PC-9 (cell line): ENCODE data around the gene SHANK3. TPM values are rescaled to one million over a fixed set of nuclear protein-coding genes. Genes with fewer than 3 reads are reported as not detected.

Experiments
- BruUV-seq: library from RNA; stranded (reverse); fragments of 400-500 nt; replicated peaks from 2 replicates; lab custom pipeline; 2021; lab: Mats Ljungman, UMichigan
- CTCF ChIA-PET: fragments of 300-600 bp; sonication (Branson Sonifier 250); formaldehyde crosslinking; loops from one replicate; lab custom pipeline; 2022; ENCODE audit warnings: antibody characterized with exemption; lab: Charles Lee
- POLR2A ChIA-PET: fragments of 300-600 bp; sonication (Branson Sonifier 250); formaldehyde crosslinking; loops from one replicate; lab custom pipeline; 2022; ENCODE audit warnings: antibody characterized with exemption; ENCODE audit not compliant: unreplicated experiment; lab: Charles Lee
- DNase-seq, 2 experiments: peaks; one replicate each; pipeline versions ENCODE4 v3.0.0 to v3.0.0-alpha.2; 2015 to 2022; ENCODE audit warnings: mixed read lengths in 1 of 2
- H2AFZ ChIP-seq: fragments of 200-600 bp; sonication (generic); 2 replicates; pipeline ENCODE4 v1.8.1; 2017; ENCODE audit warnings: antibody characterized with exemption
- H3F3A ChIP-seq: fragments of 200-600 bp; sonication (generic); 2 replicates; pipeline ENCODE4 v1.8.1; 2017; ENCODE audit warnings: antibody characterized with exemption, mild to moderate bottlenecking, low read depth; ENCODE audit not compliant: insufficient read depth
- H3K27ac ChIP-seq: fragments of 200-600 bp; sonication (generic); 2 replicates; pipeline ENCODE4 v1.6.1; 2016; ENCODE audit warnings: mixed run types
- H3K27me3 ChIP-seq: fragments of 200-600 bp; sonication (generic); 2 replicates; pipeline ENCODE4 v1.6.1; 2016; ENCODE audit warnings: low read depth, mixed run types; ENCODE audit not compliant: insufficient read depth
- H3K36me3 ChIP-seq: fragments of 200-600 bp; sonication (generic); 2 replicates; pipeline ENCODE4 v1.6.1; 2016; ENCODE audit warnings: low read depth, mixed run types
- H3K4me1 ChIP-seq: fragments of 200-600 bp; sonication (generic); replicated peaks from 2 replicates; pipeline ENCODE4 v1.6.1; 2016; ENCODE audit warnings: mixed run types; ENCODE audit not compliant: insufficient read depth
- H3K4me2 ChIP-seq: fragments of 200-600 bp; sonication (generic); 2 replicates; pipeline ENCODE4 v1.6.1; 2017; ENCODE audit warnings: mixed run types
- H3K4me3 ChIP-seq: fragments of 200-600 bp; sonication (generic); 2 replicates; pipeline ENCODE4 v1.6.1; 2016; ENCODE audit warnings: mixed run types
- H3K79me2 ChIP-seq: fragments of 200-600 bp; sonication (generic); 2 replicates; pipeline ENCODE4 v1.6.1; 2017; ENCODE audit warnings: low read depth, mixed run types
- H3K9me2 ChIP-seq: fragments of 200-600 bp; sonication (generic); 2 replicates; pipeline ENCODE4 v1.8.1; 2017; ENCODE audit warnings: mild to moderate bottlenecking; ENCODE audit not compliant: insufficient read depth
- H3K9me3 ChIP-seq: fragments of 200-600 bp; sonication (generic); 2 replicates; pipeline ENCODE4 v1.8.1; 2016; ENCODE audit warnings: low read depth; ENCODE audit not compliant: insufficient read depth
- H4K20me1 ChIP-seq: fragments of 200-600 bp; sonication (generic); 2 replicates; pipeline ENCODE4 v1.8.1; 2017; ENCODE audit not compliant: insufficient read depth
- EZH2 ChIP-seq: fragments of 200-600 bp; sonication (generic); IDR thresholded peaks from 2 replicates; pipeline ENCODE4 v1.8.0; 2017; ENCODE audit warnings: antibody characterized with exemption, low read depth
- intact Hi-C: fragments of 100-400 bp; cut with micrococcal nuclease; formaldehyde crosslinking; loops from one replicate; pipeline ENCODE4 v1.10.0; 2022; ENCODE audit not compliant: unreplicated experiment
- total RNA-seq: library from RNA; stranded (reverse); gene quantifications from 2 replicates; pipeline ENCODE4 v1.2.3, GENCODE V29; 2021
- TF ChIP-seq, protein P1 (sequence below): fragments of 200-600 bp; sonication (generic); conservative IDR thresholded peaks from 2 replicates; pipeline ENCODE4 v1.6.1; 2017; ENCODE audit warnings: mixed run types, antibody characterized with exemption, mild to moderate bottlenecking, moderate library complexity

Gene SHANK3
- total RNA-seq, 1 experiment from 2014 or later = 5.8 TPM

DNA sequence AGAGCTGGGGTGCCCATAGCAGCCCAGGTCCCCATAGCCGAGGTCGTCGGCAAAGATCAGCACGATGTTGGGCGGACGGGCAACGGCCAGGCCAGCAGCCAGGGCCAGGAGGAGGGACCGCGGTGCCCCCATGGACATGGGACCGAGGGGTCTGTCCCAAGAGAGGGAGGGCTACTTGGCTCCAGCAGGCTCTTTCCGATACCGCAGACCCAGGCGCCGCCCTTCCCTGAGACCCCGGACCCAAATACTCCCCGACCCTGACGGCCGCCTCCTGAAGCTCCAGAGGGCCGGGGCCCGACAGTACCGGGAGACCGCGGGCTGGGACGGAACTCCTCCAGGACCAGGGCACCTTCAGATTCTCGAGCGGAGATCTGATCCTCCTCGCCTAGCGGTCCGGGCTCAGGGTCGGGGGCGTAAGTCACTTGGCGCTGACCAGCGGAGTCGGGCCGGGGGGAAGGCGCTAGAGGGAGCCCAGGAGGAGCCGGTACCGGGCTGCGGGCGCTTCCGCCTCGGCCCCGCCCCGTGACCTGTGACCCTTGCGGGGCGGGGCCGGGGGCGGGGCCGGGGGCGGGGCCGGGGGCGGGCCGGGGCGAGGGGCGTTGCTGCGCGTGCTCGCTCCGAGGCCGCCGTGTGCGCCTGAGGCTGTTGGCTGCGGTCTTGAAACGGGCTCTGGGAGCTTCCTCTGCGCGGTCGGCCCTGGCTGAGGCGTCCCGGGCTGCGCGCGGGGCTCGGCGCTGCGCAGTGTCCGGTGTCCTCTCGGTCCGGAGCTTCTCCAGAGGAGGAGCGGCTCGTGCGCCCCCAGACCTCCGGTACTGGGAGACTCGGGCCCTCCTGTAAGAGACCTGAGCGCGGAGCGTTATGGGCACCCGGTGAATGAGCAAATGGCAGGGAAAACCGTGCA is 44.7 kb upstream of the SHANK3 start, which contains the start of gene ARSA:
ARSA (minus strand) TSS at position 511 of the 901 bp plus-strand sequence; CDS start at position 138, 373 bp downstream.
- H3K36me3 ChIP-seq = no peaks in the 10 kb centered on the region
- H3K27ac ChIP-seq = no peak within 1 kb of the TSS
- H4K20me1 ChIP-seq = no peaks in the 10 kb centered on the region
- no peaks in the 10 kb centered on the region for H3K9me2 ChIP-seq
- ChIA-PET POLR2A (interaction anchor here (0.6 kb wide), 1 partner anchor 232 kb away, joined by 3 read pairs; no protein-coding TSS in a partner anchor), CTCF (interaction anchor here (0.5 to 0.7 kb wide), 2 partner anchors 19 to 48 kb away, joined by 3 to 4 read pairs; no protein-coding TSS in a partner anchor)
- H2AFZ ChIP-seq = peak within 1 kb of the TSS; percentile 100
- H3K4me1 ChIP-seq = peaks cover 14% of the 10 kb centered on the region
- peak within 1 kb of the TSS; percentile 99 for H3K4me3 ChIP-seq
- no peaks in the 10 kb centered on the region for H3K27me3 ChIP-seq
- TSS peak; percentile 67 for BruUV-seq
- TF ChIP-seq, protein P1, sequence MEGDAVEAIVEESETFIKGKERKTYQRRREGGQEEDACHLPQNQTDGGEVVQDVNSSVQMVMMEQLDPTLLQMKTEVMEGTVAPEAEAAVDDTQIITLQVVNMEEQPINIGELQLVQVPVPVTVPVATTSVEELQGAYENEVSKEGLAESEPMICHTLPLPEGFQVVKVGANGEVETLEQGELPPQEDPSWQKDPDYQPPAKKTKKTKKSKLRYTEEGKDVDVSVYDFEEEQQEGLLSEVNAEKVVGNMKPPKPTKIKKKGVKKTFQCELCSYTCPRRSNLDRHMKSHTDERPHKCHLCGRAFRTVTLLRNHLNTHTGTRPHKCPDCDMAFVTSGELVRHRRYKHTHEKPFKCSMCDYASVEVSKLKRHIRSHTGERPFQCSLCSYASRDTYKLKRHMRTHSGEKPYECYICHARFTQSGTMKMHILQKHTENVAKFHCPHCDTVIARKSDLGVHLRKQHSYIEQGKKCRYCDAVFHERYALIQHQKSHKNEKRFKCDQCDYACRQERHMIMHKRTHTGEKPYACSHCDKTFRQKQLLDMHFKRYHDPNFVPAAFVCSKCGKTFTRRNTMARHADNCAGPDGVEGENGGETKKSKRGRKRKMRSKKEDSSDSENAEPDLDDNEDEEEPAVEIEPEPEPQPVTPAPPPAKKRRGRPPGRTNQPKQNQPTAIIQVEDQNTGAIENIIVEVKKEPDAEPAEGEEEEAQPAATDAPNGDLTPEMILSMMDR = peak; percentile 62; the same call in 1 of the 2 replicates
- TF ChIP-seq EZH2 = no peak
- H3K9me3 ChIP-seq = no peaks in the 10 kb centered on the region
- DNase-seq = peak; percentile 76 to 82
- peaks cover 7% of the 10 kb centered on the region; the same call in 1 of the 2 replicates for H3K79me2 ChIP-seq
- intact Hi-C loops = loop anchor here (1.0 kb wide), 1 partner anchor 63 kb away; no protein-coding TSS in a partner anchor
- peak within 1 kb of the TSS; percentile 98 for H3K4me2 ChIP-seq
- peaks cover 20% of the 10 kb centered on the region; the same call in 1 of the 2 replicates for H3F3A ChIP-seq

DNA sequence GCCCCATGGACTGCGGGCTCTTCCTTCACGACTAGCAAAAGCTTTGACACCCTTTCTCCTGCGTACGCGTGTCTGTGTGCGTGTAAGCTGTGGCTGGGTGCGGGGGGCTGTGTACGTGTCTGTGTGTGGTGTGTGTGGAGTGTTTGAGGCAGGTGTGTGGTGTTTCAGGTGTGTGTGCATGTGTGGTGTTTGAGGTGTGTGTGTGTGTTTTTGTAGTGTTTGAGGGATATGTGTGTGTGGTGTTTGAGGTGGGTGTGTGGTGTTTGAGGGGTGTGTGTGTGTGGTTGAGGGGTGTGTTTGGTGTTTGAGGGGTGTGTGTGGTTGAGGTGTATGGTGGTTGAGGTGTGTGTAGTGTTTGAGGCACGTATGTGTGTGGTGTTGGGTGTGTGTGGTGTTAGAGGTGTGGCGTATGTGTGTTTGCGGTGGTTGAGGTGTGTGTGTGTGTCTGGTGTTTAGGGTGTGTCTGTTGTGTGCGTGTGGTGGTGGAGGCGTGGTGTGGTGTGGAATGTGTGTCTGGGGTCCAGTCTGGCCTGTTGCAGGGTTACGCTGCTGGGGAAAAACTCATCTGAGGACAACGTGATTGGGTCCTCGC is 44.0 kb upstream of the SHANK3 start:
- intact Hi-C loops = loop anchor here (1.0 kb wide), 1 partner anchor 63 kb away; no protein-coding TSS in a partner anchor
- Histone ChIP-seq H3K4me2 (peak overlapping the region; percentile 98), H3K4me3 (peak overlapping the region; percentile 99), H3K9me3 (no peaks in the 10 kb centered on the region), H2AFZ (peak overlapping the region; percentile 100), H3K36me3 (no peaks in the 10 kb centered on the region), H3K4me1 (peaks cover 14% of the 10 kb centered on the region), H4K20me1 (no peaks in the 10 kb centered on the region), H3K9me2 (no peaks in the 10 kb centered on the region), H3K79me2 (peaks cover 7% of the 10 kb centered on the region; the same call in 1 of the 2 replicates), H3K27ac (no peak overlapping the region), H3F3A (peaks cover 20% of the 10 kb centered on the region; the same call in 1 of the 2 replicates), H3K27me3 (no peaks in the 10 kb centered on the region)
- CTCF ChIA-PET = interaction anchor here (0.5 to 0.7 kb wide), 2 partner anchors 19 to 47 kb away, joined by 3 to 4 read pairs; no protein-coding TSS in a partner anchor
- BruUV-seq = no TSS peak
- DNase-seq = peak in 1 of 2 experiments; percentile 31
- TF ChIP-seq EZH2 = no peak
- TF ChIP-seq, protein P1 = no peak
- POLR2A ChIA-PET = interaction anchor here (0.6 kb wide), 1 partner anchor 233 kb away, joined by 3 read pairs; no protein-coding TSS in a partner anchor

DNA sequence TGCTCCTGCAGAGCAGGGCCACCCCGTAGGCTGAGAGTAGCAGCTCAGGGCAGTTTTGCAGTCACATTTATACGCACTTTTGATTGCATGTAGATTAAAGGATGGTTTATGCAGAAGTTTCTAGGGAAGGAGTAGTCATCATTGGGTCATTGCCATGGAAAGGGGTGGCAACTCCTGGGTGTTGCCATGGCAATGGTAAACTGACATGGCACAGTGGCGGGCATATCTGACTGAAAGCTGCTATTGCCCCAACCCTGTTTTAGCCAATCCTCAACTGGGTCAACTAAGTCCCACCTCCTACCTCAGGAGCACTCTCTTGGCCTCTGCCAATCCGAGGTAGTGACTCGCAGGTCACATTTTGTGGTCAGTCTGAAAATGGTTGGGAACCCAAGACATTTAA is 42.2 kb upstream of the SHANK3 start:
- Histone ChIP-seq H3K4me2 (no peak overlapping the region), H3K36me3 (no peaks in the 10 kb centered on the region), H4K20me1 (no peaks in the 10 kb centered on the region), H3F3A (peaks cover 20% of the 10 kb centered on the region; the same call in 1 of the 2 replicates), H3K79me2 (peaks cover 7% of the 10 kb centered on the region; the same call in 1 of the 2 replicates), H3K4me1 (peaks cover 14% of the 10 kb centered on the region), H3K9me2 (no peaks in the 10 kb centered on the region), H3K27me3 (no peaks in the 10 kb centered on the region), H3K4me3 (no peak overlapping the region), H3K9me3 (no peaks in the 10 kb centered on the region), H2AFZ (no peak overlapping the region), H3K27ac (no peak overlapping the region)
- POLR2A ChIA-PET = no interaction called here
- DNase-seq = peak in 1 of 2 experiments; percentile 34
- TF ChIP-seq, protein P1 = no peak
- TF ChIP-seq EZH2 = no peak
- intact Hi-C loops = no loop called here
- no TSS peak for BruUV-seq
- CTCF ChIA-PET = no interaction called here
